Stimulated activated CD4-positive, alpha-beta T cell treated with anti-CD3 and anti-CD28 coated beads, Interleukin-15, amount 100 ng/mL, for 48 hours (primary cell): ENCODE measurements around the gene VAMP5.
A peak's percentile ranks its signal among the peaks of the same experiment; 100 is the strongest.
"Not testable (repeated sequence)": the region's sequence is repeated elsewhere in the genome, so short reads cannot be mapped to it uniquely, and the experiment has no call there.

ENCODE experiments used
- DNase-seq, 2 donors: peaks; one replicate each; pipeline ENCODE4 v3.0.0-alpha.2; 2020; ENCODE audit warnings: low read depth in 2 of 2

Gene VAMP5, protein sequence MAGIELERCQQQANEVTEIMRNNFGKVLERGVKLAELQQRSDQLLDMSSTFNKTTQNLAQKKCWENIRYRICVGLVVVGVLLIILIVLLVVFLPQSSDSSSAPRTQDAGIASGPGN

DNA sequence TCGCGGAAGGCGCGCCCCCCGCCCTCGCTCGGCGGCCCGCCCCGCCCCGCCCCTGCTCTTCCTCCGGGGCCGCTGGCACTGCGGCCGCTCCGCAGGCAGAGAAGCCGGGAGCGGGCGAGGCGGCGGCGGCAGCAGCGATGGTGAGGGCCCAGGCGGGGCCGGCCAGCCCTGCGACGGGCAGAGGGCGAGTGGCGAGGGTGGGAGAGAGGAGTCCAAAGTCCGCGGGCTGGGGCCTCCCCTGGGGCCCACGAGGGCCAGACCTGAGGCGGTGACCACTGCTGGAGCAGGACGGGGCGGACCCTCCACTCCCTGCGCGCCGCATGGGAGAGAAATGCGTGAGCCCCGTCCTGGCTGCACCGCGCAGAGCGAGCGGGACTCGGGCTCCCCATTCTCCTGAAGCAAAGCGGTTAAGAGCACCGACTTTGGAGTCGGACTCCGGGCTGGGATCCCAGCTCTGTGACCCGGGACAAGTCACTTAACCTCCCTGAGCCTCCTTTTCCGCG lies at the start of gene VAMP5:
Gene VAMP5 (plus strand): TSS at position 78 of the 503 bp plus-strand sequence. CDS start 60 bp downstream, at position 138.
- DNase-seq, result no peak

DNA sequence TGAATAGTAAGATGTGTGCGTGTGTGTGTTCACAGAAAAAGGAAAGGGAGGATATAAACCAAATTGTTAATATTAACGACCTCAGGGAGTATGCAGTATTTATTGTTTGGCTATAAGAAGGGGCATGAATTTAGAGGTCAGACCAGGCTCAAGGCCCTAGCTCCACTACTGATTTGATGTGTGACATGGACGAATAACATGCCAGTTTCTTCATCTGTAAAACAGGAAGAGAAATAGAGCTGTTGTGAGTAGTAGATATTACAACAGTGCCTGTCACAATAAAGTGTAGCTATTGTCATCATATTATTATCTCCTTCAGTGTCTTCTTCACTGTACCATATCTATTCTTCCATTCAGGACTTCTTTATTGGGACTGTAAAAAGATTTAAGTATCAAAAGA lies 49.4 kb upstream of the VAMP5 start:
- no peak for DNase-seq

DNA sequence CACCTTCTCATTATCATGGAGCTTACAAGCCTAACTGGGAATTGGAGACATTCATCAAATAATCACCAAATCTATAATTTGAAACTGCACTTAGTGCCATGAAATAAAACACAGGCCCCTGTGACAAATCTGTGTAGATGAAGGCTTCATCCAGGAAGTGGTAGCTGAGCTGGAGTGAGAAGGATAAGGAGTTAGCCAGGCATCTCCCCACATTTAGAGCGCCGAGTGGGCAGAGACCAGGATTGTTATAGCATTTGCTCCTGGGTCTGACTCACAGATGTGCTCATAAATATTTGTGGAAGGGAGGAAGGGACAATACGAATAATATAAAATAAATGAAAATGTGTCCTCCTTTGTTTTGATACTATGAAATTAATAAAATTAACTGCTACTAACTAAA lies 47.8 kb upstream of the VAMP5 start:
- DNase-seq, result no peak

DNA sequence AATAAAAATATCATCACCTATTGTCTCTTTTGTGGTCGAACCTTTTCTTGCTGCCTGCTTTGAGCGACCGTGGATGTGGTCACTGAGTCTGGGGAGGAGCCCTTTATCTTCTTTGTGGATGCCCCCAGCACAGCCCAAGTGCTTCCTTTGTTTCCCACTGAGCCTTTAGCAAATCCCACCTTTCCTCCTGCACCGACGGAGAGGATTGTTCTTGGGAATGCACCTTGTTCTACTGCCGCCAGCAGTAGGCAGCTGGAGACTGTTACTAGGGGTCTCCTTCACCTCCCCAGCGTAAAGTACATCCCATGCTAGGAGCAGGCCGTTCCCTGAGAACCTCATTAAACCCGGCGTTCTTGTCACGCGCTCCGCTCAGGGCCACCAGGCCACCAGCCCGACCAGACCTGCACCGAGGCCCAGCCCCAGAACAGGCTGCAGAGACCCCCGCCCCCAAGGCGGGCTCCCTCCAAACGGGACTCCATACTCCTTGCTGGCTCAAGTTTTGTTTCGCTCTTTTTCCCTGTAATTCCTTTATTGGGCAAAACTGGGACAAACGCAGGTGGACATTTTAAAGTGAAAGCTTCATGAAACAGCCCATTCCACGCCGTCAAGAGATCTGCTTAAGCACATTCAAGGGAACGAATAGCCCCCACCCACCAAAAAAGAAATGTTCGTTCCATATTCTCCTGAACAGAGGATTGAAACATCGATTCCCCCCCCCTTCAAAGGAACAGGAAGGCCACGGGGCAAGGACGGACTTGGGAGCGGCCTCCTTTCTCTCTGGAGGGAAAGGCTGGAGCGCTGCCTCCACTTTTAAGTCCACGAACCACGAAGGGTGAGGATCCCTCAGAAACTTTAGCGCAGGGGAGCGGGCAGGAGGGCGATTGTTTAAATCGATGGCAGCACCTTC lies 46.4 kb upstream of the VAMP5 start:
- DNase-seq, result peak in 1 of 2 donors; percentile 22

DNA sequence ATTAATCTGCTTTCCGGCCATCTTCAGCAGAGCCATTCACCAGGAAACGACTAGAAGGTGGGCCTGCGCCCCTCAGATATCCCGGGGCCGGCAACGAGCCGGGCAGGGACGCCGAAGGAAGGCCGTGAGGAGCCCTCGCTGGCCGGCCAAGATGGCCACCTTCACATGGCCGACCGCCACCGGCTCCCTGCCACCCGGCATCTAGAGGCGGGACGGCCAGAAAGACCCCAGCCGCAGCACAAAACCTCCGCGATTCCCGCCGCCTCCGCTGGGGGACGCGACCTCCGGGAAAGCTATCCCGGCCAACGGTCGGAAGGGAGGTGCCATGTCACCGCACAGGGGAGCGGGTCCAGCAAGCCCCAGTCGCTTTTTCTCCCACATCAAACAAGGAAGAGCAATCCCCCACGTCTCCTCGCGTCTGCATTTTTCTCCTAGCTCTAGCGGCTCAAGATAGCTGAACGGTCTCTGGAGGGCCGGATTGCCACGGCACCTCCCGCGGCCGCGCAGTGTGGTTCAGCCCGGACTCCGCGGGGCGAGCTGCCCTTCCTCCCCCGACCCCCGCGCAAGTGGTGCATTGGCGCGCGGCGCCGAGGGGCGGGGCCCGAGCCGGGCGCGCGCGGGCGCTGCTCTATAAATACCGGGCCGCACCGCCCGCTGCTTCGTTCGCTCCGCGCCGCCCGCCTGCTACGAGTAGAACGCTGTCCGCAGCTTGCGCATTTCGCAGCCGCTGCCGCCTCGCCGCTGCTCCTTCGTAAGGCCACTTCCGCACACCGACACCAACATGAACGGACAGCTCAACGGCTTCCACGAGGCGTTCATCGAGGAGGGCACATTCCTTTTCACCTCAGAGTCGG lies 45.5 kb upstream of the VAMP5 start, which contains the start of gene MAT2A:
Gene MAT2A (plus strand): TSS at position 662 of the 854 bp plus-strand sequence. CDS start 120 bp downstream, at position 782.
- DNase-seq, result peak; percentile 85 to 86

DNA sequence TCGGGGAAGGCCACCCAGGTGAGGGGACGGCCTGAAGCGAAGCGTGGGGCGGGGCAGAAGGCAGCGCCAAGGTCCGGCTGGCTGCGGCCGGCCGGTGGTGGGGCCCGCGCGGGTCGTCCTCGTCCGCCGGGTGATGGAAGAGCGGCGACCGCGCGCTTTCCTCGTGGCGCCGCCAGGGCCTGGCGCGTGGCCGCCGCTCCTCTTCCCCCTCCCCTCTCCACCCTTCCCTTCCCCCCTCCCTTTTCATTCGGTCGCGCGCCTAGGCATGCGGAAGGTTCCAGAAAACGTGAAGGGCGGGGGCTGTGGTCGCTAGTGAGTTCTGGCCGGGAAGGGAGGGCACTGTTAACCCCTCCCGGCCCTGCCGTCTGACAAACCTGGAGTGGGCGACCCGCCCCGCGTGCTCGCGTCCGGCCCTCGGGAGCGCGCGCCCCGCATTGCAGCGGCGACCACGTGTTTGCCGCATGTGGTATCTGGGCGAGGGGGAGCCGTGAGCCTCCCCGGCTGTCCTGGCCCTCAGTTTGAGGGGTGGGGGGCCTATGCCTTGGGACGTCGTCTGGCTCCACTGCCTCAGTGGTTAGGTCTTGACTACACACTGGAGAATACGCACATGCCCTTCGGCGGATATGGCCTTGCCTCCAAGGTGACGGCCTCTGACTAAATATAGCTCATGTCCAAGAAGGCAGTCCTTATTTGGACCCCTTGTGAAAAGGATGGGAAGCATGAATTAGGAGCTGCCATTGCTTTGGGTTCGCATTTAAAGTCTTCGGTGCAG lies 44.7 kb upstream of the VAMP5 start:
- DNase-seq, result peak; percentile 60 to 62

DNA sequence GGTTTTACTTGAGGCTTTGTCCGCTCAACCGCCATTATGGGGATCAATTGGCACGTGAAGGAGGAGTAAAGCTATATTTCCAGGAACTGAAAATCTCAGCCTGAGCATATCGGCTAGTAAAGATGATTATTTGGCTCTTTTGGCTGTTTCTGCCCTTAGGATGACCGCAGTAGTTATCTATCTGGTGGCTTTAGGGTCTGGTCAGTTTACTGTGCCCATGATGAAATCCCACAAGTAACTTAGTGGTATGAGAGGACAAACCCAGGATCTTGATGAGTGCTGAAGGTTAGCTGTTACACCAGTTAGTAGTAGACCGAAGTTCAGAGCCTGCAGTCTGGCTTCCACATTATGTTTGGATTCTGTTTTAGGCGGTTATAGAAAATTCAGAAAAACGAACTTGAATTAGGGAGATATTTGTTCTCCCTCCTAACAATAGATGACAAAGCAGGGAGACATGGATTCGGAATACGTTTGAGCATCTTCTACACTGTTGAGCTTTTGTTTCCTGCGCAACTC lies 44.0 kb upstream of the VAMP5 start:
- DNase-seq, result no peak

DNA sequence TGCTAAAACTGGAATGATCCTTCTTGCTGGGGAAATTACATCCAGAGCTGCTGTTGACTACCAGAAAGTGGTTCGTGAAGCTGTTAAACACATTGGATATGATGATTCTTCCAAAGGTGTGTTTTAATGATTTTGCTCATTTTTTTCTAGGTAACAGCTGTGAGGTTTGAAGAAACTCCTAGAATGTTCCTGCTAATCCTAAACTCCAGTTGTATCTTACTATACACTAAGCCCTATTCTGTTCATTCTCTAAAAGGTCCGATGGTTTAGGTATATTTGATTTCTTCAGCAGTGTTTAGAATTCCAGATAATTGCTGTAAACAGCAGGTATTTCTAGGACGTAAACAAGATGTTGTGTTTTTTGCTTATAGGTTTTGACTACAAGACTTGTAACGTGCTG lies 43.0 kb upstream of the VAMP5 start:
- no peak for DNase-seq

DNA sequence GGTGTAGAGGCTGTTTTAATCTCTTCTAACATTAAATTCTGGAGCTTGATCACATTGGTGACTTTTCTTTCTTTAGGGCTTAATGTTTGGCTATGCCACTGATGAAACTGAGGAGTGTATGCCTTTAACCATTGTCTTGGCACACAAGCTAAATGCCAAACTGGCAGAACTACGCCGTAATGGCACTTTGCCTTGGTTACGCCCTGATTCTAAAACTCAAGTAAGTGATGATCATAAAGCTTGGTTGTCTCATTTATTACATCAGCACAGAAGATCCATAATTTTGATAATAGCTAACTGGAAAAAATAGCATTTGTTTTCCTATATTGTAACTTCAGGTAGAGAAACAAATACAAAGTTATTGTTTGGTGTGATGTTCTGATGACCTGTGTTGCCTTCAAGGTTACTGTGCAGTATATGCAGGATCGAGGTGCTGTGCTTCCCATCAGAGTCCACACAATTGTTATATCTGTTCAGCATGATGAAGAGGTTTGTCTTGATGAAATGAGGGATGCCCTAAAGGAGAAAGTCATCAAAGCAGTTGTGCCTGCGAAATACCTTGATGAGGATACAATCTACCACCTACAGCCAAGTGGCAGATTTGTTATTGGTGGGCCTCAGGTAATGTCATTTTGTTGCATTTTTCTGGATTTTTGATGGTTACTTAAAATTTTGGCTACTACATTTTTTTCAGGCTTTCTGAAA lies 42.3 kb upstream of the VAMP5 start:
- no peak for DNase-seq

DNA sequence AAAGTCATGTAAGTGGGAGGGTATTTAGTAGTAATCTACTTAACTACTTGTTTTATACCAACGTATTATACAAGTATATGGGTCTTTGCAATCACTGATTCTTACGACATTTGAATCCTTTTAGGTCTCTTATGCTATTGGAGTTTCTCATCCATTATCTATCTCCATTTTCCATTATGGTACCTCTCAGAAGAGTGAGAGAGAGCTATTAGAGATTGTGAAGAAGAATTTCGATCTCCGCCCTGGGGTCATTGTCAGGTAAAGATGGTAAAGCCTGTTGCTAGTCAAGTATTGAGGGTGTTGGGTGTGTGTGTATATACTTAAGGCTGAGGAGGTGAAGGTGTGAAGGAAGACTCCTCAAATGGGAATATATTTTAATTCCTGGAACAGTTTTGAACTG lies 41.5 kb upstream of the VAMP5 start:
- DNase-seq, result no peak

DNA sequence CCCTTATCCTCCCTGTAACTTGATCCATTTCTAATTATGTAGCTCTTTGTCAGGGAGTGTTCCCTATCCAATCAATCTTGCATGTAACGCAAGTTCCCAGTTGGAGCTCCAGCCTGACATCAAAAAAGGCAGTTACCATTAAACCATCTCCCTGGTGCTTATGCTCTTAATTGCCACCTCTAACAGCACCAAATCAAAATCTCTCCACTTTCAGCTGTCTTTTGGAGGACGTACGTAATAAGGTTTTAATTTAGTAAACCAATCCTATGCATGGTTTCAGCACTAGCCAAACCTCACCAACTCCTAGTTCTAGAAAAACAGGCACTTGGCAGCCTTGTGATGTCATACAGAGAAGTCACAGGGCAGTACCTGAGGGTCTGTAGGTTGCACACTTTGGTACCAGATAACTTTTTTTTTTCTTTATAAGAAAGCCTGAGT lies 40.0 kb upstream of the VAMP5 start:
- DNase-seq, result not testable (repeated sequence)

DNA sequence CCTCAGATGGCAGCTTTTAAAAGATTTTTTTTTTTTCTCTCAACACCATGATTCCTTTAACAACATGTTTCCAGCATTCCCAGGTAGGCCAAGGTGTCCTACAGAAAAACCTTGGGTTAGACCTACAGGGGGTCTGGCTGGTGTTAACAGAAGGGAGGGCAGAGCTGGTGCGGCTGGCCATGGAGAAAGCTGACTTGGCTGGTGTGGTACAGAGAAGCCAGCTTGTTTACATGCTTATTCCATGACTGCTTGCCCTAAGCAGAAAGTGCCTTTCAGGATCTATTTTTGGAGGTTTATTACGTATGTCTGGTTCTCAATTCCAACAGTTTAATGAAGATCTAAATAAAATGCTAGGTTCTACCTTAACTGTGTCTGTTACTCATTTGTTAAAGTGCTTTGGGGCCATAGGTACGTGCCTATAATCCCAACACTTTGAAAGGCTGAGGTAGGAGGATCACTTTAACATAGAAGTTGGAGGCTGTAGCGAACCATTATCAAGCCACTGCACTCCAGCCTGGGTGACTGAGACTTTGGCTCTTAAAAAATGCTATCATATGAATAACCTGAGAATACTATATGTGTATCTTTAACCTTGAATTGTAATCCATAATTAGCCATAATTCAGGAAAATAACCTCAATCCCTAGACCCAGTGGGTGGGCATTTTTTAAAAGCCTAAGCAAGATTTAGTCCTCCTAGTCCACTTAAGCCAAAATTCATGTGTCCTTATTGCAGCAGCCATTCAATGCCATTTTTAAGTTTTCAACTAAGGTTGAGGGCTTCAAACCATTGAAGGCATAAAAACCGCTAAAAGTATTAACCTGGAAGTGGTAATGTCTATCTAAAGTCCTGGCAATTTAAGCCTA lies 39.1 kb upstream of the VAMP5 start:
- not testable (repeated sequence) for DNase-seq

DNA sequence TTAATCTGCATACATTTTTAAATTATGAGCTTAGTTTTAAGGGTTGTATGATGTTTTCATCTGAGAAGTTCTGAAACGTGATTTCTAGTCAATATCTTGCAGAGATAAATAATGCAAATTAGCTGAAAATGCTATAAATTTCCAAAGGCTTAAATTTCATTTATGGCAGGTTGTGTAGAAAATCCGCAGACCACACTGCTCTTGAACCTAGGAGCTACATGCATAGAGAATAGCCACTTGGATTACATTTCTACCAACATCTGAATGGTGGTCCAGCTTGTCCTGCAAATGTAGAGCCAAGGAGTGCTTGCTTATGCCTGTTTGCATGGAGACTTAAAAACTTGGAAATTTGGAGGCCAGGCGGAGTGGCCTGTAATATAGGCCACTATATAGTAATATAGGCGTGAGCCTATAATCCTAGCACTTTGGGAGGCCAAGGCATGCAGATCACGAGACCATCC lies 38.4 kb upstream of the VAMP5 start:
- DNase-seq, result no peak

DNA sequence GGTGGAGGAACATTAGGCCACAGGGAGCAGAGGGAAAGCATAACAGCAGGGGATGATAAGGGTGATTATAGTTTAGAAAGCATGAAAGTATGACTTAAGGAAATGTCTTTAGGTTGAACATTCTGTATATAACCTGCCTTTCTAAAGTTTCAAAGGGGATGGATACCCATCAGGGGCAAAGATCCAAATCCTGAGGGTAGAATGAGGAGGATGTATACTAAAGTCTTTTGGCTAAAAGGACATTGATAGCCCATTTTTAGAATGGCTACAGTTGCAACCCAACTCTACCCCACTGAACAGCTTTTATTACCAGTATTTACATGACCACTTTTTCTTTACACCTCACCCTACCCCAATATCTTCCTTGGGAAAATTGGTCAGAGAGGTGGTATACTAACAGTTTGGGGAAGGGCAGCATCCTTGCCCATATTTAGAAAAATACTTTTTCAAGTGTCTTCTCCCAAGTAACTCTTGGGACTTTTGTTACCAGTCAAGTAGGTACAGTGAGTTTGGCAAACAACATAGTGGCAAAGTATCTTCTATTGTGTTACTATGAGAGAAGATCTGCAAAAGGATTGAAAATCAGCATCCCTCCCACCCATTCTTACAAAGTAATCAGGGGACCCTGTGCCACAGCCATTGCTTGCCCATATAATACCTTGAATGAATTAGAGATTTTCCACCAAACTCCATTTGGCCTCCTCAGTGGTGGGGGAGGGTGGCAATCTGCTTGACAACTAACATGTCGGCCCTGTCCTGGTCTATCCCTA lies 37.0 kb upstream of the VAMP5 start:
- DNase-seq, result no peak

DNA sequence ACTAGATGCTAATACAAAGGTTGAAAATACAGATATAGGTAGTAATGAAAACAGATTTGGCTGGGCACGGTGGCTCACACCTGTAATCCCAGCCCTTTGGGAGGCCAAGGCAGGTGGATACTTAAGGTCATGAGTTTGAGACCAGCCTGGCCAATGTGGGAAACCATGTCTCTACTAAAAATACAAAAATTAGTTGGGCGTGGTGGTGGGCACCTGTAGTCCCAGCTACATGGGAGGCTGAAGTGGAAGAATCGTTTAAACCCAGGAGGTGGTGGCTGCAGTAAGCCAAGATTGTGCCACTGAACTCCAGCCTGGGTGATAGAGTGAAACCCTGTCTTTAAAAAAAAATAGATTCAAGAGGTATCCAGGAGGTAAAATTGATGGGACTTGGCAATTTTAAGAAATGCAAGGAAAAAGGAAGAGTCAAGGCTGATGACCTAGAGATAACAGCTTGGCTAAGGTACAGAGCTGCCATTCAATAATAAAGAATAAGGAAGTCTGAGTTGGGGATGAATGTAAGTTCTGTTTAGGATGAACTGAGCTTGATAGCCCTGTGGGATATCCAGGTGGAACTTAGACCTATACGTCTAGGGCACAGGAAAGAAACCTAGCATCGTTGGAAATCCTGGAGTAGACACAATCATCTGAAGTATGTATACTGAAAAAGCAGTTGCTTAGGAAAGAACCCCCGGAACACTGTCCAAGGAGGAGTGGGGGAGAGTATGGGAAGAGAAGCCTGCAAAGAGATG lies 36.2 kb upstream of the VAMP5 start:
- no peak for DNase-seq

DNA sequence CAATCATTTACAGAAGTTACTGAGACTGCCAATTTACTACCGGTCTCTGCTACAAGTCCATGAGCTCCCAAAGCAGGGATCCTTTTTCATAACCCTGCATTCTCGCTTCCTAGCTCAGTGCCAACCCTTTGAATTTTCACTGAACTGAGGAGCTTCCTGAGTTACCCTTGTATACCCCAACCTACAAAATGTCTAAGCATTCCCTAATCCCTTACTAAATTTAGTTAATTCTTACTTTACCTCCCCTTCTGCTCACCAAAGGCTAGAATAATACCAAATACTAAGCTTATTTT lies 35.7 kb upstream of the VAMP5 start:
- DNase-seq, result no peak

DNA sequence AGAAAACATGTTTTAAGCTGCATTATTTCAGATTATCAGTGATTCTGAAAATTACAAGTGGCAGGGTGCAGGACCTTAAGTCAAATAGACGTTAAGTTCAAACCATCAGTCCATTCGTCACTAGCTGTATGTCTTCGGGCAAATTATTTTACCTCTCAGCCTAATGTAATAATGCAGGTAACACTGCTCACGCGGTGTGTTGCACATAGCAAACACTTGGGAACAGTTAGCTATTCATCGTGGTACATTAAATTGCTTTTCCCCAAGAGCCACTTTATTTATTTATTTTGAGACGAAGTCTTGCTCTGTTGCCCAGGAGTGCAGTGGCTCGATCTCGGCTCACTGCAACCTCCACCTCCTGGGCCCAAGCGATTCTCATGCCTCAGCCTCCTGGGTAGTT lies 35.1 kb upstream of the VAMP5 start:
- DNase-seq, result no peak

DNA sequence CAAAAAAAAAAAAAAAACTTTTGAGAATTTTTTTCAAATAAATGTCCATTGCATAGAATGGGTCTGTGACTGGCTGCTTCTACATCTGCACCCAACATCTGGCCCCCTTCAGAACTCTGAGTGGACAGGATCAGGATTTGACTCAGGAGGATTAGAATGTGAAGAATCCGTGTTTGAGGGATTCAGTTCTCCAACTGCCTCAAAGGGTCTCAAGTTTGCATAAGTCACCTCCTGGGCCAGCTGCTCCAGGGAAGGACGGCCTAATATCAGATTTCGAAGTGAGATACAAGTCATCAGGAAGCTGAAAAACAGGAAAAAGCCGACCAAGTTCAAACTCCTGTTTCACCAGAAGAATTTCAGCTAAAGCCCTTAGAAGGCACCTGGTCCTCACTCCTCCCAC lies 34.4 kb upstream of the VAMP5 start:
- no peak for DNase-seq
